K562 (cell line): ENCODE measurements around the gene LCNL1. TPM values are rescaled to one million over a fixed set of nuclear protein-coding genes. Genes with fewer than 3 reads are reported as not detected.

Experiments used
- CCNT2 ChIP-seq: IDR thresholded peaks from 2 replicates; pipeline ENCODE4 v1.6.1; 2011; ENCODE audit warnings: borderline replicate concordance, low read depth, mild to moderate bottlenecking, moderate library complexity, mixed read lengths, low read length; ENCODE audit not compliant: insufficient read length; ENCODE audit errors: extremely low read depth
- GTF2F1 ChIP-seq: IDR thresholded peaks from 2 replicates; pipeline ENCODE4 v1.6.1; 2011; ENCODE audit warnings: low read depth, low read length, improper control_type of control experiment
- HNRNPH1 ChIP-seq: fragments of 200-400 bp; formaldehyde crosslinking; optimal IDR thresholded peaks from 2 replicates; pipeline ENCODE3; 2017; ENCODE audit warnings: low read depth, mild to moderate bottlenecking, low read length, moderate library complexity
- MYC ChIP-seq, 2 experiments: fragments of 250-450 bp in 1 of 2; sonication (Bioruptor Pico) in 1 of 2; IDR thresholded peaks; 2 replicates each; pipeline versions ENCODE4 v1.5.1 to v1.6.1; 2012 to 2021; ENCODE audit warnings: low read depth in 2 of 2, borderline replicate concordance in 1 of 2, improper control_type of control experiment in 1 of 2, low read length in 1 of 2, mild to moderate bottlenecking in 1 of 2, moderate library complexity in 1 of 2
- PCBP1 ChIP-seq: fragments of 200-400 bp; formaldehyde crosslinking; IDR thresholded peaks from 2 replicates; pipeline ENCODE4 v1.6.1; 2018; ENCODE audit warnings: mild to moderate bottlenecking, low read depth, low read length; ENCODE audit not compliant: poor library complexity, severe bottlenecking
- RBFOX2 ChIP-seq: fragments of 200-400 bp; formaldehyde crosslinking; IDR thresholded peaks from 2 replicates; pipeline ENCODE4 v1.6.1; 2017; ENCODE audit warnings: low read depth, mild to moderate bottlenecking, low read length, moderate library complexity
- SAFB ChIP-seq: fragments of 200-400 bp; formaldehyde crosslinking; IDR thresholded peaks from 2 replicates; pipeline ENCODE4 v1.6.1; 2017; ENCODE audit warnings: low read depth, low read length, borderline replicate concordance
- SP1 ChIP-seq: sonication (generic); formaldehyde crosslinking; IDR thresholded peaks from 2 replicates; pipeline ENCODE4 v1.8.1; 2022; ENCODE audit warnings: mild to moderate bottlenecking, missing genetic modification reagents
- YY1 ChIP-seq, 3 experiments: IDR thresholded peaks; 2 replicates each; pipeline ENCODE4 v1.6.1; 2011; ENCODE audit warnings: low read length in 2 of 3, mild to moderate bottlenecking in 2 of 3, moderate library complexity in 2 of 3, borderline replicate concordance in 1 of 3, control low read depth in 1 of 3, low read depth in 1 of 3; ENCODE audit not compliant: insufficient read depth in 3 of 3, insufficient replicate concordance in 2 of 3, control insufficient read depth in 1 of 3, insufficient read length in 1 of 3; ENCODE audit errors: extremely low read depth in 1 of 3
- ZNF146 ChIP-seq: IDR thresholded peaks from one replicate; pipeline ENCODE4 v1.6.1; 2018; ENCODE audit warnings: missing compliant biosample characterization; ENCODE audit not compliant: unreplicated experiment
- ZNF239 ChIP-seq: fragments of 250-450 bp; sonication (Bioruptor Pico); IDR thresholded peaks from 2 replicates; pipeline ENCODE4 v1.4.0; 2020; ENCODE audit warnings: mild to moderate bottlenecking
- polyA plus RNA-seq, 8 experiments: library from polyadenylated mRNA; depleted of rRNA in 4 of 8; stranded (reverse) in 5 of 8; unstranded in 3 of 8; fragments of >200 nt; fragmentation: Nextera tagmentation in 2 of 8; fragmentation: Illumina TruSeq in 1 of 8; extraction: Ambion mirVana in 2 of 8; extraction: Trizol in 1 of 8; gene quantifications; 2 replicates each; pipeline versions ENCODE4 v1.2.1 to v1.2.3, GENCODE V29; 2011 to 2014; ENCODE audit warnings: inconsistent platforms in 1 of 8, missing spikeins in 1 of 8
- total RNA-seq, 7 experiments: library from RNA; depleted of rRNA in 6 of 7; stranded (reverse); fragments of >200 nt in 6 of 7; fragmentation: Illumina TruSeq in 2 of 7; extraction: Trizol in 2 of 7; gene quantifications; 2 replicates each; pipeline versions ENCODE4 v1.2.1 to v1.2.3, GENCODE V29; 2011 to 2021; ENCODE audit warnings: low replicate concordance in 1 of 7
- TF ChIP-seq, protein P1 (sequence below), 3 experiments: fragments of 200-800 bp in 1 of 3; sonication (Bioruptor generic) in 1 of 3; sonication (generic) in 1 of 3; formaldehyde crosslinking in 1 of 3; IDR thresholded peaks; 2 replicates each; pipeline versions ENCODE4 v1.6.1 to v1.8.0; 2016 to 2022; ENCODE audit warnings: mild to moderate bottlenecking in 2 of 3, missing compliant biosample characterization in 2 of 3, missing genetic modification characterization in 2 of 3, missing genetic modification reagents in 1 of 3
- TF ChIP-seq, protein P2 (sequence below), 2 experiments: fragments of 450-650 bp in 1 of 2; sonication (generic) in 1 of 2; formaldehyde crosslinking in 1 of 2; IDR thresholded peaks in 1 of 2; conservative IDR thresholded peaks in 1 of 2; 2 replicates each; pipeline versions ENCODE4 v1.6.1 to v1.8.1; 2016 to 2023; ENCODE audit warnings: mild to moderate bottlenecking in 2 of 2, moderate library complexity in 2 of 2, inconsistent platforms in 1 of 2, missing genetic modification reagents in 1 of 2
- TF ChIP-seq, protein P3 (sequence below), 3 experiments: fragments of 200-800 bp in 1 of 3; fragments of 250-450 bp in 1 of 3; fragments of 450-650 bp in 1 of 3; sonication (Bioruptor Pico) in 1 of 3; sonication (Bioruptor generic) in 1 of 3; formaldehyde crosslinking in 1 of 3; IDR thresholded peaks; 2 replicates each; pipeline versions ENCODE4 v1.6.1 to v1.8.0; 2016 to 2022; ENCODE audit warnings: mild to moderate bottlenecking in 2 of 3, missing genetic modification characterization in 2 of 3, missing compliant biosample characterization in 1 of 3, moderate library complexity in 1 of 3

LCNL1 gene
- total and polyA plus RNA-seq, 9 of the 15 experiments (the other 6 are each of a cell fraction or from before 2014, with no cell fraction given): 0.04 to 0.16 (median 0.04) TPM; not detected in 4

GRCh38 chr9:136943291-136944211 is 39.2 kb upstream of the LCNL1 start (continued):
- no peak for TF ChIP-seq ZNF146
- TF ChIP-seq, protein P1, sequence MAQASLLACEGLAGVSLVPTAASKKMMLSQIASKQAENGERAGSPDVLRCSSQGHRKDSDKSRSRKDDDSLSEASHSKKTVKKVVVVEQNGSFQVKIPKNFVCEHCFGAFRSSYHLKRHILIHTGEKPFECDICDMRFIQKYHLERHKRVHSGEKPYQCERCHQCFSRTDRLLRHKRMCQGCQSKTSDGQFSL (CRISPR knock-in tag; IDR thresholded peaks at IDR 0.05): peak; percentile 63; the same call in 1 of the 2 replicates
- TF ChIP-seq, protein P1 (tag; IDR thresholded peaks at IDR 0.05): peak in 1 of 2 experiments; percentile 64; a peak in 1 of 4 replicates
- no peak; the same call in 1 of the 2 replicates for TF ChIP-seq MYC (IDR thresholded peaks at IDR 0.05; ENCODE audit: low read depth, low read length)
- peak; percentile 43; the same call in 1 of the 2 replicates for TF ChIP-seq MYC (CRISPR knock-in tag; IDR thresholded peaks at IDR 0.05; ENCODE audit: borderline replicate concordance, low read depth)
- TF ChIP-seq ZNF239 (CRISPR knock-in tag): no peak
- TF ChIP-seq PCBP1: peak; percentile 32
- TF ChIP-seq CCNT2: peak; percentile 14
- TF ChIP-seq, protein P2, sequence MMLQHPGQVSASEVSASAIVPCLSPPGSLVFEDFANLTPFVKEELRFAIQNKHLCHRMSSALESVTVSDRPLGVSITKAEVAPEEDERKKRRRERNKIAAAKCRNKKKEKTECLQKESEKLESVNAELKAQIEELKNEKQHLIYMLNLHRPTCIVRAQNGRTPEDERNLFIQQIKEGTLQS (IDR thresholded peaks at IDR 0.05): no peak
- TF ChIP-seq, protein P2 (CRISPR knock-in tag; conservative IDR thresholded peaks at IDR 0.05): 0 out of 2 replicates have a peak, but pooled peaks have one; percentile 2
- peak in 1 of 3 experiments; percentile 14 for TF ChIP-seq YY1 (IDR thresholded peaks at IDR 0.05; ENCODE audit: borderline replicate concordance in 1 of 3, control insufficient read depth in 1 of 3, extremely low read depth in 1 of 3, insufficient read depth in 3 of 3, insufficient read length in 1 of 3, insufficient replicate concordance in 2 of 3, low read depth in 1 of 3, low read length in 2 of 3)
- TF ChIP-seq SP1 (CRISPR knock-in tag): peak; percentile 20; the same call in 1 of the 2 replicates
- TF ChIP-seq RBFOX2: peak; percentile 46
- TF ChIP-seq, protein P3, sequence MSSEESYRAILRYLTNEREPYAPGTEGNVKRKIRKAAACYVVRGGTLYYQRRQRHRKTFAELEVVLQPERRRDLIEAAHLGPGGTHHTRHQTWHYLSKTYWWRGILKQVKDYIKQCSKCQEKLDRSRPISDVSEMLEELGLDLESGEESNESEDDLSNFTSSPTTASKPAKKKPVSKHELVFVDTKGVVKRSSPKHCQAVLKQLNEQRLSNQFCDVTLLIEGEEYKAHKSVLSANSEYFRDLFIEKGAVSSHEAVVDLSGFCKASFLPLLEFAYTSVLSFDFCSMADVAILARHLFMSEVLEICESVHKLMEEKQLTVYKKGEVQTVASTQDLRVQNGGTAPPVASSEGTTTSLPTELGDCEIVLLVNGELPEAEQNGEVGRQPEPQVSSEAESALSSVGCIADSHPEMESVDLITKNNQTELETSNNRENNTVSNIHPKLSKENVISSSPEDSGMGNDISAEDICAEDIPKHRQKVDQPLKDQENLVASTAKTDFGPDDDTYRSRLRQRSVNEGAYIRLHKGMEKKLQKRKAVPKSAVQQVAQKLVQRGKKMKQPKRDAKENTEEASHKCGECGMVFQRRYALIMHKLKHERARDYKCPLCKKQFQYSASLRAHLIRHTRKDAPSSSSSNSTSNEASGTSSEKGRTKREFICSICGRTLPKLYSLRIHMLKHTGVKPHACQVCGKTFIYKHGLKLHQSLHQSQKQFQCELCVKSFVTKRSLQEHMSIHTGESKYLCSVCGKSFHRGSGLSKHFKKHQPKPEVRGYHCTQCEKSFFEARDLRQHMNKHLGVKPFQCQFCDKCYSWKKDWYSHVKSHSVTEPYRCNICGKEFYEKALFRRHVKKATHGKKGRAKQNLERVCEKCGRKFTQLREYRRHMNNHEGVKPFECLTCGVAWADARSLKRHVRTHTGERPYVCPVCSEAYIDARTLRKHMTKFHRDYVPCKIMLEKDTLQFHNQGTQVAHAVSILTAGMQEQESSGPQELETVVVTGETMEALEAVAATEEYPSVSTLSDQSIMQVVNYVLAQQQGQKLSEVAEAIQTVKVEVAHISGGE (CRISPR knock-in tag; IDR thresholded peaks at IDR 0.05): peak in 1 of 3 experiments; percentile 58; a peak in 1 of 6 replicates
- TF ChIP-seq HNRNPH1: no peak
- no peak for TF ChIP-seq GTF2F1
- peak; percentile 57; the same call in 1 of the 2 replicates for TF ChIP-seq SAFB
